NCI-H1048 (cell line): ENCODE measurements around the gene VPS13D.

Experiments used
- DNase-seq: peaks from one replicate; lab custom pipeline; 2025; lab: John Stamatoyannopoulos, UW

VPS13D gene

GRCh38 chr1:12472156-12472797 is 242.4 kb downstream of the VPS13D start:
- DNase-seq, result no peak

- no peak for DNase-seq
Measured at GRCh38 chr1:12472798-12473551, 243.1 kb downstream of the VPS13D start.

- no peak for DNase-seq
Measured at GRCh38 chr1:12473596-12474362, 243.9 kb downstream of the VPS13D start.

GRCh38 chr1:12475101-12475500 is 245.3 kb downstream of the VPS13D start:
- no peak for DNase-seq

- no peak for DNase-seq
Measured at GRCh38 chr1:12475530-12475934, 245.7 kb downstream of the VPS13D start.

- no peak for DNase-seq
Measured at GRCh38 chr1:12475947-12476346, 246.1 kb downstream of the VPS13D start.

GRCh38 chr1:12477314-12477713 is 247.5 kb downstream of the VPS13D start:
- no peak for DNase-seq

- DNase-seq, result peak; percentile 49
Measured at GRCh38 chr1:12477936-12478611, 248.2 kb downstream of the VPS13D start.

GRCh38 chr1:12478612-12478985 is 248.8 kb downstream of the VPS13D start:
- DNase-seq, result no peak

GRCh38 chr1:12479311-12479710 is 249.5 kb downstream of the VPS13D start:
- DNase-seq, result no peak

- no peak for DNase-seq
Measured at GRCh38 chr1:12480041-12480440, 250.2 kb downstream of the VPS13D start.

GRCh38 chr1:12480748-12481362 is 251.0 kb downstream of the VPS13D start:
- DNase-seq, result no peak

GRCh38 chr1:12481928-12482327 is 252.1 kb downstream of the VPS13D start:
- DNase-seq, result no peak

GRCh38 chr1:12482988-12483387 is 253.2 kb downstream of the VPS13D start:
- DNase-seq, result no peak

GRCh38 chr1:12485231-12486058 is 255.6 kb downstream of the VPS13D start:
- DNase-seq, result no peak

- DNase-seq, result no peak
Measured at GRCh38 chr1:12486059-12486341, 256.2 kb downstream of the VPS13D start.

GRCh38 chr1:12486401-12487005 is 256.7 kb downstream of the VPS13D start:
- no peak for DNase-seq

GRCh38 chr1:12487520-12487919 is 257.7 kb downstream of the VPS13D start:
- DNase-seq, result no peak

GRCh38 chr1:12488666-12489354 is 259.0 kb downstream of the VPS13D start:
- no peak for DNase-seq

- no peak for DNase-seq
Measured at GRCh38 chr1:12490532-12491142, 260.8 kb downstream of the VPS13D start.
